ENCODE measurements around the gene NFYA. TPM values are rescaled to one million over a fixed set of nuclear protein-coding genes. Genes with fewer than 3 reads are reported as not detected.

NFYA gene
- total RNA-seq, 1 experiment from 2014 or later, result 43.0 TPM

- H3K4ac ChIP-seq (ENCODE audit: low read depth, low read length), result no peak overlapping the region
- H3K56ac ChIP-seq (ENCODE audit: insufficient read length, low read depth, low read length), result no peak overlapping the region
- H4K91ac ChIP-seq (ENCODE audit: insufficient read length, low read depth, low read length), result no peak overlapping the region
- Mint-ChIP-seq H3K4me3 (peak overlapping the region; percentile 68 to 81), H3K4me1 (peaks cover 22% of the 10 kb centered on the region in 2 experiments), H3K27me3 (ENCODE audit: low read depth) (no peaks in the 10 kb centered on the region), H3K36me3 (ENCODE audit: insufficient read depth in 1 of 3, low read depth in 3 of 3) (0 out of 7 replicates have a peak, but pooled peaks cover 0 to 4% (median 0%) of the 10 kb centered on the region in 3 experiments), H3K27ac (peak overlapping the region in 2 of 3 experiments; percentile 21 to 63; a peak in 3 of 7 replicates), H3K9me3 (no peaks in the 10 kb centered on the region)
- no peak overlapping the region for H2BK12ac ChIP-seq (ENCODE audit: insufficient read length, low read depth, low read length)
- H3K27me3 ChIP-seq (ENCODE audit: insufficient read depth, low read length), result no peaks in the 10 kb centered on the region
- no peak overlapping the region for H4K5ac ChIP-seq (ENCODE audit: insufficient read length, low read depth, low read length)
- no peaks in the 10 kb centered on the region for H3K79me2 ChIP-seq (ENCODE audit: insufficient read depth, low read length)
- H2AFZ ChIP-seq (ENCODE audit: low read length), result no peak overlapping the region
- no peaks in the 10 kb centered on the region for H4K20me1 ChIP-seq (ENCODE audit: control insufficient read depth, insufficient read depth, insufficient read length)
- H3K23me2 ChIP-seq (ENCODE audit: insufficient read length, low read depth, low read length, poor library complexity, severe bottlenecking), result peaks cover 8% of the 10 kb centered on the region
- peak overlapping the region; percentile 81 for H3K18ac ChIP-seq (ENCODE audit: insufficient read length, low read depth, low read length)
- TF ChIP-seq CTCF (conservative IDR thresholded peaks at IDR 0.05), result peak; percentile 100
- H2BK15ac ChIP-seq (ENCODE audit: low read depth, low read length), result no peak overlapping the region
- H2BK5ac ChIP-seq (ENCODE audit: insufficient read length, low read length), result no peak overlapping the region
- no peak overlapping the region for H2BK20ac ChIP-seq (ENCODE audit: low read depth, low read length, poor library complexity, severe bottlenecking)
- no peaks in the 10 kb centered on the region for H3K9me3 ChIP-seq (ENCODE audit: control insufficient read depth, low read depth, low read length)
- peak overlapping the region; percentile 61 for H3K4me2 ChIP-seq (ENCODE audit: insufficient read depth, insufficient read length, low read length)
- DNase-seq, result peak; percentile 86
- H3K14ac ChIP-seq (ENCODE audit: insufficient read depth, low read length), result peak overlapping the region; percentile 91
- no peak overlapping the region for H2AK5ac ChIP-seq (ENCODE audit: insufficient read length, low read length)
- H3K79me1 ChIP-seq (ENCODE audit: insufficient read depth, low read depth, low read length, poor library complexity, severe bottlenecking), result no peaks in the 10 kb centered on the region
- H4K8ac ChIP-seq (replicated peaks; ENCODE audit: insufficient read length, low read depth, low read length), result no peak overlapping the region
- H3K27ac ChIP-seq (ENCODE audit: insufficient read length, low read depth, low read length), result no peak overlapping the region
- peaks cover 8% of the 10 kb centered on the region for H3K4me1 ChIP-seq (ENCODE audit: insufficient read depth, low read length)
- no peak overlapping the region for H3T11ph ChIP-seq (ENCODE audit: low read length)
- no peak overlapping the region for H3K23ac ChIP-seq (ENCODE audit: insufficient read length, low read depth, low read length)
- no CpG with 5 or more reads among the region's 45 CpGs for WGBS (ENCODE audit: extremely low coverage, insufficient read length, low lambda C conversion rate)
- H2BK120ac ChIP-seq (ENCODE audit: low read depth, low read length, poor library complexity, severe bottlenecking), result no peak overlapping the region
- peak overlapping the region; percentile 38 for H3K9ac ChIP-seq (ENCODE audit: extremely low read depth, insufficient read length, low read length)
Observed at GRCh38 chr6:41027799-41028560, 44.8 kb upstream of the NFYA start.

Data from H9 (cell line).